ELR (cell line): ENCODE measurements around the gene SLC52A3.
"Not testable (repeated sequence)": the region's sequence is repeated elsewhere in the genome, so short reads cannot be mapped to it uniquely, and the experiment has no call there.

ENCODE experiments used
- DNase-seq: peaks from one replicate; pipeline ENCODE4 v3.0.0-alpha.2; 2015; ENCODE audit warnings: low read depth

Gene SLC52A3

GRCh38 chr20:768426-768978, at the start of gene SLC52A3:
SLC52A3 (minus strand) TSS chr20:768500; CDS start chr20:765774, 2,726 bp downstream.
- peak; percentile 16 for DNase-seq

- peak; percentile 68 for DNase-seq
Observed at GRCh38 chr20:815914-816606, 47.8 kb upstream of the SLC52A3 start.

- no peak for DNase-seq
Observed at GRCh38 chr20:815226-815625, 46.9 kb upstream of the SLC52A3 start.

DNA sequence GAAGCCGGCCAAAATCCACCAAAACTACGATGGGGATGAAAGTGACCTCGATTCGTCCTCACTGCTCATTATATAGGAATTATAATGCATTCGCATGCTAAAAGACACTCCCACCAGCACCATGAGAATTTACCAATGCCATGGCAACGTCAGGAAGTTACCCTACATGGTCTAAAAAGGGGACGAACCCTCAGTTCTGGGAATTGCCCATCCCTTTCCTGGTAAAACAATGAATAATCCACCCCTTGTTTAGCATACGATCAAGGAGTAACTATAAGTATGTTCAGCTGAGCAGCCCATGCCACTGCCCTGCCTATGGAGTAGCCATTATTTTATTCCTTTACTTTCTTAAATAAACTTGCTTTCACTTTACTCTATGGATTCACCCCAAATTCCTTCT, 45.1 kb upstream of the SLC52A3 start:
- no peak for DNase-seq

- DNase-seq, result not testable (repeated sequence)
Observed at GRCh38 chr20:812435-812814, 44.1 kb upstream of the SLC52A3 start.

GRCh38 chr20:811776-812434, 43.6 kb upstream of the SLC52A3 start:
- not testable (repeated sequence) for DNase-seq

DNA sequence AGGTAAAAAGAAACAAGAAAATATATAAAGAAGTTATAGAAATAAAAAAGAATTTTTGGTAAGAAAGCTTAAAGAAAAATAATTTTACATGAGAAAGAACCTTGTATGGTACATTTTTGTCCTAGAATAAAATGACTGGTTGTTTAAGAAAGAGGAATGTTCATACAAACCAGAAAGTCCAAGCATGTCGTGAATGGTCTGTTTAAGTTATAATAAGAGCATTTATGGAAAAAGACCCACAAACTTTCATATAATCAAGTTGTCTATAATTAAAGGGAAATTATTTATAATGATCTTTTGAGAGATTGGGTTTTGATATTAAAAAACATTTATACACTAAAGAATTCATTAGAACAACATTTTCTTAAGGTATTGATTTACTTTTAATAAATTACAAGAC, 37.4 kb upstream of the SLC52A3 start:
- peak; percentile 36 for DNase-seq

- DNase-seq, result no peak
Observed at GRCh38 chr20:801678-802077, 33.4 kb upstream of the SLC52A3 start.

- not testable (repeated sequence) for DNase-seq
Observed at GRCh38 chr20:800026-800425, 31.7 kb upstream of the SLC52A3 start.

- not testable (repeated sequence) for DNase-seq
Observed at GRCh38 chr20:798746-799145, 30.4 kb upstream of the SLC52A3 start.

- no peak for DNase-seq
Observed at GRCh38 chr20:796921-797320, 28.6 kb upstream of the SLC52A3 start.

DNA sequence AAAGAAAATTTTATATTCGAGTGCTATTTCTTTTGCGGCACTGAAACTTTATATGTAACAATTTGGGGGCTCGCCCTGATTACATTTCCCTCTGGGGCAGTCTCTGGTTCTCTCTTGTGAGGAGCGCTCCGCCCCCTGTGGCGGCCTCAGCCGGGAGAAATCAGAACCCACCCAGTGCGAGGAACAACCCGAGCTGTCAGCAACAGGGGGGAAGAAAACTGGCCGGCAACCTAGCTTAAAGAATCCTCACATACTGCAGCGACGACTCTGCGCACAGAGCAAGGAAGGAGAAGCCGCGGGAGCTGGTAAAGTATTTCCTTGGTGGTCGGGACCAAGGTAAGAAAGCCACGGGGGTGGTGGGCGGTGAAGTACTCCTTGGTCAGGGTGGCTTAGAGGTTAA, 23.9 kb upstream of the SLC52A3 start:
- no peak for DNase-seq

DNA sequence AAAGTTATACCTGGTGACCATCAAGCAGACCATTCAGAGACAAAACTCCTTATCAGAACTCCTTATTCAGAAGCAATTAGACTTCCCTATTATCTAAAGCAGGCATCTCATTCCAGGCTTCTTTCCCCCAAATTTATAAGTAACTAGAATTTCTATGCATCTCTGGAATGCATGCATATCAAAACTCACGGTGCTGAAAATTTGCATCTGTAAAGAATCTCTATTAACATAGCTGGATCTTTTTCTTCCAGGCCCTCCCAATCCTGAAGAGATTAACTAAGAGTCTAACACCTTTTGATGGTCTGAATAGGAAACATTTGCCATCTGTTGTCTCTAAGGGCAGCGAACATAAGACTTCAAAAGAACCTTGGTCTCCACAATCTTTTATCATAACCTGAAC, 22.8 kb upstream of the SLC52A3 start:
- DNase-seq, result no peak

- no peak for DNase-seq
Observed at GRCh38 chr20:787825-788224, 19.5 kb upstream of the SLC52A3 start.

DNA sequence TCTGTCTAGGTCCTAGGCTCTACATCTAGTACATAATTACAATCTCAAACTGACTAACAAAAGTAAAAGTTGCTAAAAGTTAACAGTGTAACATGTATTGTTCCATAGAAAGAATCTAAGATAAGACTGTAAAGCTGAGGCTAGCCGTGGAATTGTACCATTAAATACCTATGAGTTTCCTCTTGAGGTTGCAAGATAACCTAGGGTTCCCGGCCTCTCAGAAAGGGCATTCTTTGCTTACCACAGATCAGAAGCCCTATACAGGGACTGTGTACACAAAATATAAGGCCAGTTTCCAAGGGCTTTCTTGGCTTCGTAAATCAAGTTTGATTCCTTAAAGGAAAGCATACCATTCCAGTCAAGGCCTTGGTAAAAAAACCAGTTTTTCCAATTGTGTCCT, 11.5 kb upstream of the SLC52A3 start:
- no peak for DNase-seq

DNA sequence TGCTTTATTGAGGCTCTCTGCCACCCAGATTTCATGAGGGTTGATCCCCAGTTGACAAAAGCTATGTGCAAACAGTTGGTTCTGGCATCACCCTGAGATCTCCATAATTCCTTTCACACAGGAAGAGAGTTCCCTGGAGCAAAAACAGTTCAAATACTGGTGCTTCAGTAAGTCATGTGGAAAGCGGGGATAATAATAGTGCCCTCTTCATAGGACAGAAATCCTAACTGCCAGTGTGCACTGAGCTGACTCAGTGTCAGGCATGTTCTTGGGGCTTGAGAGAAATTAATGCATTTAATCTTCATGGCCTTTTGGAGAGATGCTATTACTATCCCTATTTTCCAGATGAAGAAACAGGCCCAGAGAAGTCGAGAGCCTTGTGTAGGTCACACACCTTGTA, 7.9 kb upstream of the SLC52A3 start:
- DNase-seq, result no peak

DNA sequence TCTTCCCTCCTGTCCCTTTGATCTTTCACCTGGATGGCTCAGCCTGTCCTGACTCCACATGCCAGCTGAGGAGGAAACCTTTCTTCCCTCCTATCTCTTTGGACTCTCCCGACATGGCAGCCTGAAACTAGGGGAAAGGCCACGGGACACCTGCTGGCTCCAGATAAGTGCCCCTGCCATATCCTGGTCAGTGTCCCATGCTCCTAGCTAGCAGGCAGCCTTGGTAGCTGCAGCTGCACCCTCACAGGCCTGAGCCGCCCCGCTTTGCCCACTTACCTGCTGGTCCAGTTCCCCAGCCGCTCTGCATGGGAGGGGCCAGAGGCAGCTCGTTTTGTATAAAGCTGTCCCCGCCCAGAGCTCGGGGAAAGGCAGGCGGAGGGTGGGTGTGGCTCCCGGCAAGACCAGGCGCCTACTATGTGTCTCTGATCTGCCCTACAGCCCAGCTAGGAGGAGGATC, 7.4 kb upstream of the SLC52A3 start:
- no peak for DNase-seq

DNA sequence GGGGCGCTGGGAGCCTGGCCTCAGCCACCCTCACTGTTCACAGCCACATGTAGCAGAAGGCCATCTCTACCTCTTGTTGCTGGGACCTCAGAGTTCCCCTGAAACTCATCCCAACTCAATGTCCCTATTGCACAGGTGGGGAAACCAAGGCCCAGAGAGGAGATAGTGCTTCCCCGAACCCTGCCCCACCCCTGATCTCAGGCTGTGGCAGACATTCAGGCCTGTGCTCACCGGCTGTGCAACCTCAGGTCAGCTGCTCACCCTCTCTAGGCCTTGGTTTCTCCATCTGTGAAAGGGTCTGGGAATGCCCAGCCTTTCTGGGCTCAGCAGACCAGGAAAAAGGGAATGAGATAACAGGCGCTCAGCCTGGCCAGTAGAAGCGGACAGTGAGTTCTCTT, 6.4 kb upstream of the SLC52A3 start:
- DNase-seq, result no peak

GRCh38 chr20:774016-774659, 5.8 kb upstream of the SLC52A3 start:
- DNase-seq, result no peak

DNA sequence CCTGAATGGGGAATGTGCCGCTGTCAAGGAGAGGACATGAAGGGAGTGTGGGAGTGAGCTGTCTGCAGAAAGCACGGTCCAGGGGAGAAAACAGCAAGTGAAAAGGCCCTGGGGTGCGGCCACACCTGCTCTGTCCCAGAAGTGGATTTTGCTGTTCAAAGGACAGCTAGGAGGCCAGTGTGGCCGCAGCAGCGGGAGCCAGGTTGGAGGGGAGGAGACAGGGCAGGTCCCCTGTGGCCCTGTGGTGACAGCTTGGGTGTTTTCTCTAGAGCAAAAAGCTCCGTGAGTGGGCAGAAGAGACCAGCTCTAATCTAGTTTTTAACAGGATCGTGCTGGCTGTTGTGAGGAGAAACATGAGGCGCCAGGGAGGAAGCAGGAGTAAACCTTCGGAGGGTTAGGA, 4.5 kb upstream of the SLC52A3 start:
- no peak for DNase-seq

DNA sequence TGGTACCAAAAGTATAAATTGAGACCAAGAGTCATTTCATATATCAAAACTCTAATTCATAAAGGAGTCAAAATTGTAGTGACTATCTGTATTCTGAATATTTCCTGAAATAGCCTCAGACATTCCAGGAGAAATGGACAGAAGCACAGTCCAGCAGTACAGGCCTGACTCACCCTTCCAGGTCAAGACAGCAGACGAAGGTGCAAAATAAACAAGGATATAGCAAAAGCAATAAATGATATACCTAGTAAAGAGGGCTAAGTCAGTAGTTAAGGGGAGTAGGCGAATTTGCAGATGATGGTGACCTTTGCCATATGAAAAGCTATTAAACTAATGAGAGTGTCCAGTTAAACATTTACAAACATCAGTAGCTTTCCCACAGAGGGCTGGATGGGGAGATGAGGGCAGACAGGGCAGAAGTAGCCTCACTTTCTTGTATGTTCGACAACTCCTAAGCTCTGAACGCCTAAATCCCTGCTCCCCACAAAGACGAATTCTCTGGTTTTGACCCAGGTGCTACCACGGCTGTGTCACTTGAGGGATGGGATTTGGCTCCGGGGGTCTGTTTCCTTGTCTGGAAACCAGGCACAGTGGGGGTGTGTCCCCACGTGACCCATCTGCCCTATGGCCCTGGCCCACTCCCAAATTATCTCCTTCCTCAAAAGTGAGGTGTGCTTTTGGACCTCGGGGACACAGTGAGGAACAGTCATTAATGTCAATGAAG, 3.6 kb upstream of the SLC52A3 start:
- DNase-seq, result no peak

DNA sequence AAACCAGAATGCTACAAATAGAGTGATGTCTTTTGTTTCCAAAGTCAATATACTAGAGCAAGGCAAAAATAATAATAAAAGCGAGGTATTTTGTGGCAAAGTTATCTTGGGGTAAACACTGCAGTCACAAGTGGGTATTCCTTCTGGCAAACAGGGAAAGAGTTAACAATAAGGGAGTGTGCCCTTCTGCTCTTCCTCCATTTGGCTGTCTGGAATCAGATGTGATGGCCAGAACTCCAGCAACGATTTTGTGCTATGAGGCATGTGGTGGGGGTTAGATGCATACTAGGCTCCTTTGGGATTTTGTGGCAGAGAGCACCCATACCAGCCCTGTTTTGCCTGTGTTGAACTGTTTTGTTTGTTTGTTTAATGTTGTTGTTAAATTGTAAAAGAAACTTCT, 2.4 kb upstream of the SLC52A3 start:
- no peak for DNase-seq
